AG04450 (cell line): ENCODE results near the gene CTBP2. TPM values are rescaled to one million over a fixed set of nuclear protein-coding genes. Genes with fewer than 3 reads are reported as not detected.
"Not testable (repeated sequence)": the region's sequence is repeated elsewhere in the genome, so short reads cannot be mapped to it uniquely, and the experiment has no call there.

ENCODE experiments used
- CTCF ChIA-PET: fragments of 300-600, 350-600 bp; formaldehyde crosslinking; extraction: SDS; loops from one replicate; lab custom pipeline; 2022; ENCODE audit warnings: antibody characterized with exemption, inconsistent platforms; lab: Charles Lee
- POLR2A ChIA-PET: fragments of 350-600 bp; formaldehyde crosslinking; extraction: SDS; loops from one replicate; lab custom pipeline; 2021; ENCODE audit warnings: antibody characterized with exemption, inconsistent platforms; lab: Yijun Ruan, JAX
- DNase-seq: peaks from one replicate; pipeline ENCODE4 v3.0.0-alpha.2; 2011; ENCODE audit warnings: low read depth, low spot score
- H3K27ac ChIP-seq: one replicate; pipeline ENCODE4 v1.5.1; 2012; ENCODE audit warnings: low read depth, low read length, control low read depth
- H3K27me3 ChIP-seq: one replicate; pipeline ENCODE4 v1.6.0; 2012; ENCODE audit warnings: low read length; ENCODE audit not compliant: control insufficient read depth, insufficient read depth
- H3K4me3 ChIP-seq: 2 replicates; pipeline ENCODE4 v1.5.1; 2011; ENCODE audit warnings: mild to moderate bottlenecking, low read depth, low read length, control low read depth
- H3K9me3 ChIP-seq: 2 replicates; pipeline ENCODE4 v1.5.1; 2012; ENCODE audit warnings: low read length; ENCODE audit not compliant: control insufficient read depth, insufficient read depth
- polyA plus RNA-seq: library from polyadenylated mRNA; depleted of rRNA; stranded (reverse); fragments of >200 nt; gene quantifications from 2 replicates; pipeline ENCODE4 v1.2.3, GENCODE V29; 2011
- TF ChIP-seq, protein P1 (sequence below): IDR thresholded peaks from 2 replicates; pipeline ENCODE4 v1.5.1; 2011; ENCODE audit warnings: low read depth, low read length, control low read depth, inconsistent platforms

CTBP2 gene
- polyA plus RNA-seq, 1 experiment, result 52.5 TPM

- Histone ChIP-seq H3K27me3 (peaks cover 14% of the 10 kb centered on the region), H3K4me3 (no peak overlapping the region), H3K27ac (no peak overlapping the region), H3K9me3 (no peaks in the 10 kb centered on the region; the same call in 1 of the 2 replicates)
- TF ChIP-seq, protein P1, sequence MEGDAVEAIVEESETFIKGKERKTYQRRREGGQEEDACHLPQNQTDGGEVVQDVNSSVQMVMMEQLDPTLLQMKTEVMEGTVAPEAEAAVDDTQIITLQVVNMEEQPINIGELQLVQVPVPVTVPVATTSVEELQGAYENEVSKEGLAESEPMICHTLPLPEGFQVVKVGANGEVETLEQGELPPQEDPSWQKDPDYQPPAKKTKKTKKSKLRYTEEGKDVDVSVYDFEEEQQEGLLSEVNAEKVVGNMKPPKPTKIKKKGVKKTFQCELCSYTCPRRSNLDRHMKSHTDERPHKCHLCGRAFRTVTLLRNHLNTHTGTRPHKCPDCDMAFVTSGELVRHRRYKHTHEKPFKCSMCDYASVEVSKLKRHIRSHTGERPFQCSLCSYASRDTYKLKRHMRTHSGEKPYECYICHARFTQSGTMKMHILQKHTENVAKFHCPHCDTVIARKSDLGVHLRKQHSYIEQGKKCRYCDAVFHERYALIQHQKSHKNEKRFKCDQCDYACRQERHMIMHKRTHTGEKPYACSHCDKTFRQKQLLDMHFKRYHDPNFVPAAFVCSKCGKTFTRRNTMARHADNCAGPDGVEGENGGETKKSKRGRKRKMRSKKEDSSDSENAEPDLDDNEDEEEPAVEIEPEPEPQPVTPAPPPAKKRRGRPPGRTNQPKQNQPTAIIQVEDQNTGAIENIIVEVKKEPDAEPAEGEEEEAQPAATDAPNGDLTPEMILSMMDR, result no peak
- DNase-seq, result no peak
- POLR2A ChIA-PET, result no interaction called here
- CTCF ChIA-PET, result no interaction called here
These were observed 26.2 kb upstream of the CTBP2 start for GRCh38 chr10:125186431-125187170.

DNA sequence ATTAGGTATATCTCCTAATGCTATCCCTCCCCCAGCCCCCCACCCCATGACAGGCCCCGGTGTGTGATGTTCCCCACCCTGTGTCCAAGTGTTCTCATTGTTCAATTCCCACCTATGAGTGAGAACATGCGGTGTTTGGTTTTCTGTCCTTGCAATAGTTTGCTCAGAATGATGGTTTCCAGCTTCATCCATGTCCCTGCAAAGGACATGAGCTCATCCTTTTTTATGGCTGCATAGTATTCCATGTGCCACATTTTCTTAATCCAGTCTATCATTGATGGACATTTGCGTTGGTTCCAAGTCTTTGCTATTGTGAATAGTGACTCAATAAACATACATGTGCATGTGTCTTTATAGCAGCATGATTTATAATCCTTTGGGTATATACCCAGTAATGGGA lies 18.7 kb upstream of the CTBP2 start:
- DNase-seq, POLR2A ChIA-PET, H3K27ac ChIP-seq, H3K9me3 ChIP-seq, CTCF ChIA-PET, H3K4me3 ChIP-seq: not testable (repeated sequence)
- peaks cover 12% of the 10 kb centered on the region for H3K27me3 ChIP-seq

DNA sequence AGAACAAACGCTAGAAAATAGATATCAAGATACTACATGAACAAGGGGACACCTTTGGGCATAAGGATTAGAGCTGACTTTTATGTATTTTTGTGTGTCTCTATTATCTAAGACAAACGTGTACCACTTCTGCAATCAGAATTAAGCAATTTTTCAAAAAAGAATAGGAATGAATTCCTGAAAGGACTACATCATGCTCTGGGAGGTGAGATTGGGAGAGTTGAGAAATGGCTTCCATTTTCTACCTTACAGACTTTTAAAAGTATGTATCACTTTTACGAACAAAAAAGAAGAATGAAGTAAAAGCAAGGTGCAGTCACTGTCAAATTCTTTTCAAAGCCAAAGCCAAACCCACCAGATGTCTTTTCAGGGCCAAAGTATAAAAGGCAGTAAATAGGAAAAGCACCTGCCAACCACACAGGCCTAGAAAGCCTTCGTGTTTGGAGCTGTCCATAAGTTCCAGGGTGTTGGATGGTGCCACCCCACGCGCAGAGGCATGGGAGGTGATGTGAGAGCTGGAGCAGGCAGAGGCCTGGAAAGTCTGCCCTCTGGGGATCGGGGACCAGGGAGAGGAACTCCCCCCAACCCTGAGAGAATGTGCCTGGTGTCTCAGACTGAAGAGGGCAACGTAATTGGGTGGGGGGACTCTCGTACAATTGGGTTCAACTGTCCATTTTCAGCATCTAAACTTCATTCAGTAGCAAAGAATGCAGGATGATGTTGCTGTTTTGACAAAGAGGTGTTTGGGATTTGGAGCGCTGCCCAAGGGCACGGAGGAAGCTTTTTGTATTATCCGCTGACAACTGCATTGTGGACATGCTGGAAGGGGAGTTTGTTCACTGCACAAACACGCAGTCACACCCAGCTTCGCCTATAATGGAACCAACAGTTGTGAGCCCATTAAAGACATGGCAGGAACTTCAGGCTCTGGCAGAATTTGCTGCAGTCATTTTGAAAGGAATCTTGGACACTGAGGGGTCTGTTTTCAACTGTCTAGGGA lies 17.6 kb upstream of the CTBP2 start:
- ChIA-PET POLR2A (no interaction called here), CTCF (no interaction called here)
- TF ChIP-seq, protein P1, result no peak
- H3K4me3 ChIP-seq, result no peak overlapping the region
- peaks cover 13% of the 10 kb centered on the region for H3K27me3 ChIP-seq
- no peaks in the 10 kb centered on the region for H3K9me3 ChIP-seq
- no peak for DNase-seq
- no peak overlapping the region for H3K27ac ChIP-seq

DNA sequence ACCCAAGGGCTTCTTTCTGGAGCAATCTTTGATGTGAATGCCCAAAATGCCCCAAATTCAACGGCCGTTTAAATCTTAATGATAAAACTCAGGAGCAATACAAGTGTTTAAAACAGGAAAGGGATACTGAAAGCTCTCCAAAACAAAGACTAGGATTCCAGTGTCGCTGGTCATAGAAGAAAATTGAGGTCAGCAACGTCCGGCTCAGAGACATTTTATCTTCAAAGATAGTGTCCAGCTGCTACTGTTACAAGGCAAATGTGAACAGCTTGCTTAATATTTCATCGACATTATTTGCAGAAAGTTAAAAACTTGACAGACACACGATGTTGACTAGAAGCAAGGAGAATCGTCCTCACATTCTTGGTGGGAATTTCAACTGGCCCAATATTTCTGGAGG lies 15.4 kb upstream of the CTBP2 start:
- no peak overlapping the region for H3K4me3 ChIP-seq
- H3K27ac ChIP-seq, result no peak overlapping the region
- peaks cover 13% of the 10 kb centered on the region for H3K27me3 ChIP-seq
- TF ChIP-seq, protein P1, result no peak
- no peaks in the 10 kb centered on the region for H3K9me3 ChIP-seq
- POLR2A ChIA-PET, result no interaction called here
- CTCF ChIA-PET, result no interaction called here
- no peak for DNase-seq

GRCh38 chr10:125174360-125174759 lies 14.0 kb upstream of the CTBP2 start:
- ChIA-PET CTCF (no interaction called here), POLR2A (no interaction called here)
- Histone ChIP-seq H3K27ac (no peak overlapping the region), H3K27me3 (peaks cover 23% of the 10 kb centered on the region), H3K9me3 (no peaks in the 10 kb centered on the region), H3K4me3 (no peak overlapping the region)
- TF ChIP-seq, protein P1, result no peak
- DNase-seq, result no peak
